Naive thymus-derived CD4-positive, alpha-beta T cell (primary cell): Measurements from ENCODE around the gene LUZP2. TPM values are rescaled to one million over a fixed set of nuclear protein-coding genes. Genes with fewer than 3 reads are reported as not detected.

Source experiments
- ATAC-seq: fragments of 150-1000 bp; cut with Tn5 transposase; 2 replicates; pipeline ENCODE4 v1.10.0; 2021; ENCODE audit warnings: mild to moderate bottlenecking, moderate library complexity
- CTCF ChIA-PET: fragments of 350-600 bp; sonication (Branson Sonifier 250); formaldehyde crosslinking; loops from one replicate; lab custom pipeline; 2021; ENCODE audit warnings: antibody characterized with exemption; lab: Charles Lee
- POLR2A ChIA-PET: fragments of 350-600 bp; sonication (Branson Sonifier 250); formaldehyde crosslinking; loops from one replicate; lab custom pipeline; 2021; ENCODE audit warnings: antibody characterized with exemption, inconsistent platforms; lab: Charles Lee
- DNase-seq, 9 donors: peaks; one replicate each; pipeline versions ENCODE4 v3.0.0 to v3.0.0-alpha.2; 2020 to 2022; ENCODE audit warnings: mixed read lengths in 1 of 9
- H3K27ac ChIP-seq: one replicate; pipeline ENCODE4 v1.7.0; 2013; ENCODE audit warnings: mild to moderate bottlenecking, low read depth, low read length, moderate library complexity
- H3K27me3 ChIP-seq, 2 donors: one replicate each; pipeline ENCODE4 v1.7.0; 2013; ENCODE audit warnings: low read length in 2 of 2, mild to moderate bottlenecking in 2 of 2, moderate library complexity in 2 of 2; ENCODE audit not compliant: control insufficient read depth in 2 of 2, insufficient read depth in 2 of 2
- H3K36me3 ChIP-seq, 3 experiments: 1 replicate in 2 of 3; 2 replicates in 1 of 3; pipeline ENCODE4 v1.7.0; 2013; ENCODE audit warnings: low read length in 3 of 3, mild to moderate bottlenecking in 3 of 3, moderate library complexity in 1 of 3; ENCODE audit not compliant: insufficient read depth in 3 of 3, control insufficient read depth in 2 of 3
- H3K4me1 ChIP-seq, 2 donors: one replicate each; pipeline ENCODE4 v1.7.0; 2013; ENCODE audit warnings: low read length in 2 of 2, mild to moderate bottlenecking in 2 of 2, moderate library complexity in 1 of 2; ENCODE audit not compliant: control insufficient read depth in 2 of 2, insufficient read depth in 2 of 2
- H3K4me3 ChIP-seq: 2 replicates; pipeline ENCODE4 v1.7.0; 2013; ENCODE audit warnings: mild to moderate bottlenecking, low read length
- H3K9me3 ChIP-seq, 3 experiments: 1 replicate in 2 of 3; 2 replicates in 1 of 3; pipeline ENCODE4 v1.7.0; 2013; ENCODE audit warnings: low read length in 3 of 3; ENCODE audit not compliant: control insufficient read depth in 2 of 3
- H3K27ac Mint-ChIP-seq, 9 donors: one replicate each; pipeline ENCODE4 v1.8.0; 2020 to 2022; ENCODE audit warnings: mixed read lengths in 9 of 9, mild to moderate bottlenecking in 8 of 9, moderate library complexity in 5 of 9, inconsistent platforms in 2 of 9
- H3K27me3 Mint-ChIP-seq, 5 donors: one replicate each; pipeline ENCODE4 v1.8.0; 2021 to 2022; ENCODE audit warnings: mixed read lengths in 5 of 5, mild to moderate bottlenecking in 1 of 5
- H3K36me3 Mint-ChIP-seq, 5 donors: one replicate each; pipeline ENCODE4 v1.8.0; 2020 to 2022; ENCODE audit warnings: mixed read lengths in 5 of 5, mild to moderate bottlenecking in 3 of 5, inconsistent platforms in 1 of 5
- H3K4me1 Mint-ChIP-seq, 7 donors: one replicate each; pipeline ENCODE4 v1.8.0; 2020 to 2022; ENCODE audit warnings: mixed read lengths in 7 of 7, mild to moderate bottlenecking in 3 of 7, inconsistent platforms in 1 of 7
- H3K4me3 Mint-ChIP-seq, 10 donors: one replicate each; pipeline ENCODE4 v1.8.0; 2020 to 2022; ENCODE audit warnings: mild to moderate bottlenecking in 10 of 10, mixed read lengths in 10 of 10, moderate library complexity in 6 of 10, inconsistent platforms in 2 of 10
- H3K9me3 Mint-ChIP-seq, 11 donors: one replicate each; pipeline ENCODE4 v1.8.0; 2020 to 2022; ENCODE audit warnings: mixed read lengths in 11 of 11, mild to moderate bottlenecking in 4 of 11, inconsistent platforms in 1 of 11, moderate library complexity in 1 of 11
- intact Hi-C, 2 donors: fragments of 100-400 bp; cut with micrococcal nuclease; formaldehyde crosslinking; loops; one replicate each; pipeline ENCODE4 v1.15.1; 2023
- polyA plus RNA-seq, 2 donors: library from polyadenylated mRNA; unstranded; fragments of 300-500 nt; fragmentation: Illumina TruSeq; gene quantifications; one replicate each; pipeline ENCODE4 v1.2.3, GENCODE V29; 2021
- total RNA-seq, 6 experiments: library from RNA in 5 of 6; stranded (reverse) in 5 of 6; gene quantifications; 1 replicate in 5 of 6; 2 replicates in 1 of 6; pipeline ENCODE4 v1.2.3 and lab custom pipeline; 2021 to 2026

Gene LUZP2
- total and polyA plus RNA-seq, 7 experiments from 2014 or later: not detected

DNA sequence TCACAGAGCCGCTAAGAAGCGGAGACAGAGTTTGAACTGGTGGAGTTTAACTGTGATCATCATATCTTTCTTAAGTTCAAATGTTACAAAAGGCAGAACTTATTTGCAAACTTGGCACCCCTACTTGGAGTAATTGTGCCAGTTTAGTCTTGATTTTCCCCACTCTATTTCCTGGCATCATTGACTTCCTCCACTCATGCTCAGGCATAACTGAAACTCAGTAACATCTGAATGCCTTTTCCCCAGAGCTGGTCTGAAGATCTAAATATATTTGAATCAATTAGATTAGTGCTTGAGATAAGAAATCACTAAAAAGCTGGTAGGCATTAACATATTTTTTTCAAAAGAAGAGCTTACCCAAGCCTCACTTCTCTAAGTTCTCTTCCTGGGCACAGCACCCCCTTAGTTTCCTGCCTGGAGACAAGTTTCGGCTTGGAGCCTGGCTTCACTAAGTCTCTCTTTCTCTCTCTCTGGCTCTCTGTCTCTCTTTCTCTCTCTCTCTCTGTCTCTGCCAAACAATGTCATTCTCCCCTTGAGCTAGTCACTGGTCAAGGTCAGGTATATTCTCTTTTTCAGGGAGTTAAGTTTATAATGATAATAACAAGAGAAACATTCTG, 190.8 kb downstream of the LUZP2 start:
- DNase-seq: no peak
- POLR2A ChIA-PET: no interaction called here
- H3K4me3 ChIP-seq: no peak overlapping the region
- H3K4me3 Mint-ChIP-seq: no peak overlapping the region
- CTCF ChIA-PET: no interaction called here
- H3K36me3 Mint-ChIP-seq: no peaks in the 10 kb centered on the region
- intact Hi-C loops: no loop called here
- no peak overlapping the region for H3K27ac Mint-ChIP-seq
- H3K36me3 ChIP-seq: no peaks in the 10 kb centered on the region
- H3K4me1 Mint-ChIP-seq: no peaks in the 10 kb centered on the region
- H3K27me3 Mint-ChIP-seq: no peaks in the 10 kb centered on the region
- H3K9me3 Mint-ChIP-seq: peaks cover 0 to 27% (median 3%) of the 10 kb centered on the region in 11 donors
- no peaks in the 10 kb centered on the region for H3K27me3 ChIP-seq
- no peak overlapping the region for H3K27ac ChIP-seq
- no peak for ATAC-seq
- H3K4me1 ChIP-seq: no peaks in the 10 kb centered on the region
- H3K9me3 ChIP-seq: no peaks in the 10 kb centered on the region

DNA sequence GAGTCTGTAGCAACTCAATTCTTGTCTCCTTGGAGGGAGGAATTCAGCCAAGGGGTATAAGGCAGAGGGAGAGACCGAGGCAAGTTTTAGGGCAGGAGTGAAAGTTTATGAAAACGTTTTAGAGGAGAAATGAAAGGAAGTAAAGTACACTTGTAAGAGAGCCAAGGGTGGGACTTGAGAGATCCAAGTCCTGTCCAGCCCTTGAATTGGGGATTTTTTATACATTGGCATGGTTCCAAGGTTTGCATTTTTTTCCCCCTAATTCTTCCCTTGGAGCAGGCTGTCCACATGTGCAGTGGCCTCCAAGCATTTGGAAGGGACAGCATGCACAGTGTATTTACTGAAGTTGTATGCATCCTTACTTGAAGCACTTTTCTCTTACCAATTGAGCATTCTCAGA, 192.1 kb downstream of the LUZP2 start:
- intact Hi-C loops: no loop called here
- no peak overlapping the region for H3K4me3 ChIP-seq
- ChIA-PET POLR2A (no interaction called here), CTCF (no interaction called here)
- no peaks in the 10 kb centered on the region for H3K27me3 ChIP-seq
- H3K4me3 Mint-ChIP-seq: no peak overlapping the region
- no peaks in the 10 kb centered on the region for H3K4me1 Mint-ChIP-seq
- peaks cover 0 to 26% (median 2%) of the 10 kb centered on the region in 11 donors for H3K9me3 Mint-ChIP-seq
- DNase-seq: no peak
- H3K36me3 ChIP-seq: no peaks in the 10 kb centered on the region
- H3K4me1 ChIP-seq: no peaks in the 10 kb centered on the region
- no peaks in the 10 kb centered on the region for H3K9me3 ChIP-seq
- no peak for ATAC-seq
- H3K27me3 Mint-ChIP-seq: no peaks in the 10 kb centered on the region
- H3K27ac ChIP-seq: no peak overlapping the region
- no peak overlapping the region for H3K27ac Mint-ChIP-seq
- H3K36me3 Mint-ChIP-seq: no peaks in the 10 kb centered on the region

DNA sequence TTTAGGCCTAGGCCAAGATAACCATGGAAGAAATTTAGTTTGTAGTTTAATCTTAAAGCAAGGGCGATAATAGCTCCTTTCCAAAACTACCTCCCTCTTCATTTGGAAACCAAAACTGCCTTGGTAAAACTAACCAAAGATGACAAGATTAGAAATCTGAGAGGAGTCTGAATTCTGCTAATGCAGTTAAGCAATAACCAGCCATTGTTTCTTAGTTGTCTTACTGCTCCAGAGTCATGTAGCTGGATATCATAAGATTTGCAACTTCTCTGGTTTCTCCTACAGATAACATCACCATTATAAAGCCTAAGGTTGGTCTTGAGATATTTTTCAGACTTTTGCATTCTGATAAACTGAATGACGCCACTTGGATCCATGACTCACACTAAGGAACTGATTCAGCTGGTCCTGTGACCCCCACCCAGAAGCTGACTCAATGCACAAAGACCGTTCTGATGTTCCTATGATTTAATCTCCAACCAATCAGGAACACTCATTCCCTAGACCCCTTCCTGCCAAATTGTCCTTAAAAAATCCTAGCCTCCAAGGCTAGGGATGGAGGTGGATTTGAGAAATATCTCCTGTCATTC, 200.8 kb downstream of the LUZP2 start:
- POLR2A ChIA-PET: no interaction called here
- intact Hi-C loops: no loop called here
- no peaks in the 10 kb centered on the region for H3K27me3 ChIP-seq
- no peaks in the 10 kb centered on the region for H3K27me3 Mint-ChIP-seq
- no peaks in the 10 kb centered on the region for H3K36me3 Mint-ChIP-seq
- H3K4me1 Mint-ChIP-seq: no peaks in the 10 kb centered on the region
- no peak overlapping the region for H3K27ac Mint-ChIP-seq
- H3K9me3 ChIP-seq: no peaks in the 10 kb centered on the region
- no peaks in the 10 kb centered on the region for H3K4me1 ChIP-seq
- no peaks in the 10 kb centered on the region for H3K36me3 ChIP-seq
- no peak overlapping the region for H3K27ac ChIP-seq
- CTCF ChIA-PET: no interaction called here
- no peak overlapping the region for H3K4me3 Mint-ChIP-seq
- ATAC-seq (no peak), DNase-seq (no peak)
- no peak overlapping the region for H3K4me3 ChIP-seq
- H3K9me3 Mint-ChIP-seq: peaks cover 0 to 26% (median 6%) of the 10 kb centered on the region in 11 donors

DNA sequence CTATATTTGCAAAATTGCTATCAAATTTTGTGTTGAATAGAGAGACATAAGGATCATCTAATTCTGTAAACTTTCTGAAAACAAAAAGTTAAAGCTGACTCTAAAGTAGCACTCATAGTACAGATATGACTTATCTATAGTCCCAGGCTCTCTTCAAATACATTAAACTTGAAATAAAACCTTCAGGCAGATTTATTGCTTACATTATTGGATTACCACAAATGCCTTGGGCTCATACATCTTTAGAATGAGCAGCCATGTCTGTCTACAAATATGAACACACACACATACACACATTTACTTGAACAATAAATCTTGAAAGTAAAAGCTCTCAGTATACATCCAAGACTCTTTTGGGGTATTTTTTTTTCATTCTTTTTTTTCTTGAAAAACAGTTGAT, 207.9 kb downstream of the LUZP2 start:
- no peak overlapping the region for H3K4me3 Mint-ChIP-seq
- no peaks in the 10 kb centered on the region for H3K4me1 Mint-ChIP-seq
- H3K36me3 Mint-ChIP-seq: no peaks in the 10 kb centered on the region
- no peak for ATAC-seq
- H3K27ac Mint-ChIP-seq: no peak overlapping the region
- Histone ChIP-seq H3K27ac (no peak overlapping the region), H3K36me3 (no peaks in the 10 kb centered on the region), H3K4me3 (no peak overlapping the region), H3K4me1 (no peaks in the 10 kb centered on the region), H3K27me3 (no peaks in the 10 kb centered on the region), H3K9me3 (no peaks in the 10 kb centered on the region)
- intact Hi-C loops: no loop called here
- ChIA-PET CTCF (no interaction called here), POLR2A (no interaction called here)
- no peaks in the 10 kb centered on the region for H3K27me3 Mint-ChIP-seq
- DNase-seq: no peak
- peaks cover 0 to 39% (median 9%) of the 10 kb centered on the region in 11 donors for H3K9me3 Mint-ChIP-seq

DNA sequence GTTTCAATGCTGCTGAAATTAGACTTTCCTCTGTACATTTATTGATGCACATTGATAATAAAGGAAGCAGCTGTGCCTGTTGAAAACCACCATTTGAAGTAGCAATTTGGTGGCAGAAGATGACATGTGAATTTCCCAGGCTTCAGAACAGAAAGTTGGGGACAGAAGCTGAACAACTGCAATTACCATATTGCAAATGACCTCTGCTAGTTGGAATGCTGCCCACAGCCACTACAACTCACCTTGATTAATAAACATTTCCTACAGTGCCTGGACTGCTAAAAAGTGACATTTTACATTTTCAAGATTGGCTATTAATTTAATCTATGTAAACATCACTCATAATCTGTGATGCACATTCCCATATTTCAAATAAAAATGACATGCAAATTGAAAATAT, 208.6 kb downstream of the LUZP2 start:
- peaks cover 0 to 39% (median 9%) of the 10 kb centered on the region in 11 donors for H3K9me3 Mint-ChIP-seq
- no peak overlapping the region for H3K27ac ChIP-seq
- H3K27me3 Mint-ChIP-seq: no peaks in the 10 kb centered on the region
- no peaks in the 10 kb centered on the region for H3K27me3 ChIP-seq
- H3K4me1 Mint-ChIP-seq: no peaks in the 10 kb centered on the region
- POLR2A ChIA-PET: no interaction called here
- H3K9me3 ChIP-seq: no peaks in the 10 kb centered on the region
- no peak for DNase-seq
- H3K4me1 ChIP-seq: no peaks in the 10 kb centered on the region
- intact Hi-C loops: no loop called here
- no peak for ATAC-seq
- CTCF ChIA-PET: no interaction called here
- H3K4me3 ChIP-seq: no peak overlapping the region
- no peaks in the 10 kb centered on the region for H3K36me3 ChIP-seq
- no peak overlapping the region for H3K4me3 Mint-ChIP-seq
- H3K36me3 Mint-ChIP-seq: no peaks in the 10 kb centered on the region
- H3K27ac Mint-ChIP-seq: no peak overlapping the region

DNA sequence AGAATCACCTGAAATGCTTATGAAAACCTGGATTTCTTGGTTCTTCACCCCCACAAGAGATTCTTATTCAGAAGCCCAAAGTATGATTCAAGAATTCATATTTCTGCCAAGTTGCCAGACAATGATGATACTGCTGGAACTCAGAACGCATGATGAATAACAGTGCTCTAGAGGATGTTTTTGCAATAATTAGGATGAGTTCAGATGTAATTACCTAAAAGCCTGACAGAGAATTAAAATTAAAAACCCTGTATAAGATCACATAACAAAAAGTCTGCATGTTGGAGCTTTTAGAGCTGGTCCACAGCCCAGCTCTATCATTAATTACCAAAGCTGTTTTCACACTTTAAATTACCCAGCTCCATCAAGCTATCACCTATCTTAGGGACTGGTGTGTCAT, 211.8 kb downstream of the LUZP2 start:
- no peak overlapping the region for H3K27ac Mint-ChIP-seq
- Histone ChIP-seq H3K4me1 (no peaks in the 10 kb centered on the region), H3K27ac (no peak overlapping the region), H3K27me3 (no peaks in the 10 kb centered on the region), H3K9me3 (no peaks in the 10 kb centered on the region), H3K4me3 (no peak overlapping the region), H3K36me3 (no peaks in the 10 kb centered on the region)
- DNase-seq (no peak), ATAC-seq (no peak)
- intact Hi-C loops: no loop called here
- ChIA-PET POLR2A (no interaction called here), CTCF (no interaction called here)
- peaks cover 0 to 23% (median 5%) of the 10 kb centered on the region in 11 donors for H3K9me3 Mint-ChIP-seq
- H3K4me3 Mint-ChIP-seq: no peak overlapping the region
- H3K36me3 Mint-ChIP-seq: no peaks in the 10 kb centered on the region
- no peaks in the 10 kb centered on the region for H3K4me1 Mint-ChIP-seq
- H3K27me3 Mint-ChIP-seq: no peaks in the 10 kb centered on the region

DNA sequence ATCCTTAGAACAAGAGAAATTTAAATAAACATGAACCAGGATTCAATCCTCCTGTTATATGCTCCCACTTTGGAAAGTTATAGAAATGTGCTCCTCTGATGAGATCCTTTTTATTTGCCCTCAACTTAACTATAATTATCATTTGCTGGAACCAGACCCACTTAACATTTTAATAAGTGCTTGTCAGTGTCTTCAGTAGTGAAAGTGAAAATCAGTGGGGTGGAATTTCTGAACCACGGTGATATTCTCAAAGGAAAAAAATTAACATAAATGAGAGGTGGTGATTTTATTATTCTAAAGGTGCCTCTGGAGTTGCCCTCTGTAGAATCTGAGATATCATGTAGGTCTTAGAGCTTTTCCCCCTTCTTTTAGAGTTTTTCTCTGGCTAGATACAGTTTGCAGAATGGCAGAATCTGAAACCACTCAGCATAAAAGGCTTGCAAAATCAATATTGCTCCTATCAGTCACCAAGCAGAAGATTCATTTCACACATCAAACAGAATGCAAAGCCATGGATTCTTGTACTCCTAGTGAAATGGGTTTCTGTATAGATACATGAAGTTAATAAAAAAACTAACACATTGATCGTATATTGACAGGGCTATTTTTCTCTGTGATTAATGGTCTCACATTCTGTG, 213.2 kb downstream of the LUZP2 start:
- Mint-ChIP-seq H3K9me3 (peaks cover 0 to 23% (median 5%) of the 10 kb centered on the region in 11 donors), H3K4me1 (no peaks in the 10 kb centered on the region)

More for the DNA sequence above, 213.2 kb downstream of the LUZP2 start:
- Mint-ChIP-seq H3K4me3 (no peak overlapping the region), H3K27me3 (no peaks in the 10 kb centered on the region), H3K27ac (no peak overlapping the region), H3K36me3 (no peaks in the 10 kb centered on the region)
- CTCF ChIA-PET: no interaction called here
- no peak for ATAC-seq
- DNase-seq: no peak
- Histone ChIP-seq H3K4me3 (no peak overlapping the region), H3K9me3 (no peaks in the 10 kb centered on the region), H3K27me3 (no peaks in the 10 kb centered on the region), H3K4me1 (no peaks in the 10 kb centered on the region), H3K36me3 (no peaks in the 10 kb centered on the region), H3K27ac (no peak overlapping the region)
- POLR2A ChIA-PET: no interaction called here
- intact Hi-C loops: no loop called here
